Measurements from ENCODE around the gene RNU2-1.
"Not testable (repeated sequence)": the region's sequence is repeated elsewhere in the genome, so short reads cannot be mapped to it uniquely, and the experiment has no call there.

Gene RNU2-1

DNA sequence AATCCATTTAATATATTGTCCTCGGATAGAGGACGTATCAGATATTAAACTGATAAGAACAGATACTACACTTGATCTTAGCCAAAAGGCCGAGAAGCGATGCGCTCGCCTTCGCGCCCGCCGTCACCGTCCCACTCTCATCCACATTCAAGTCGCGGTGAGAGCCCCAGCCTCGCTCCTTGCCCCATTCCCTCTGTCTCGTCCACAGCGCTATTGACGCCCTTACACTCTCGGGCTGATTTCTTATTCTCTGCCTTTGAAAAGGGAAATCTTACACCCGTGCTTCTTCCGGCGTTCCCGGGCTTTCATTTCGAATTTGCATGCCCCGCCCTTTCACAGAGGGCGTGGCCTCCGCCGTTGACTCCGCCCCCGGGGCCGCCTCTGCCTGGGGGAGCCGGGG, at the start of gene RNU2-1:
TSS of gene RNU2-1 (minus strand) at position 101 of the 400 bp plus-strand sequence.
- not testable (repeated sequence) for DNase-seq

DNA sequence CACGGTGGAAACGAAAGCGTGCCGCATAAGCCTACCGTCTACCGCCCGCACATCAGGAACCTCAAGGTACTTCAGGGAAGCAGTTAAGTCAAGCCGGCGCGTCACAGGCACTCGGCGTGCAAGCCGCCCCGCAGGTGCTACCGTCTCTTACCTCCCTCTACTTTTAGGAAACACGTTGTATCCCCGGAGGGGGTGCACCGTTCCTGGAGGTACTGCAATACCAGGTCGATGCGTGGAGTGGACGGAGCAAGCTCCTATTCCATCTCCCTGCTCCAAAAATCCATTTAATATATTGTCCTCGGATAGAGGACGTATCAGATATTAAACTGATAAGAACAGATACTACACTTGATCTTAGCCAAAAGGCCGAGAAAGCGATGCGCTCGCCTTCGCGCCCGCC, 39.1 kb upstream of the RNU2-1 start:
- not testable (repeated sequence) for DNase-seq

DNA sequence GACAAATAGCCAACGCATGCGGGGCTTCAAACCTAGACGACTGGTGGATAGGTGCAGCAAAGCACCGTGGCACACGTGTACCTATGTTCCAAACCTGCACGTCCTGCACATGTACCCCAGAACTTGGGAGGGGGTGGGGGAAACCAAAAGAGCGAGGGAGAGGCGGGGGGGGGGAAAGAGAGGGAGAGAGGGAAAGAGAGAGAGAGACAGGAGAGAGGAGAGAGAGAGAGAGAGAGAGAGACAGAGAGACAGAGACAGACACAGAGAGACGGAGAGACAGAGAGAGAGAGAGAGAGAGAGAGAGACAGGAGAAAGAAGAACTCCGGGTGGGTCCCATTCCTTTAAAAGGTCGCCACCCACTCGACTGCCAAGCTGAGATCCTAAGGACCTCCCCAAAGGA, 38.7 kb upstream of the RNU2-1 start:
- DNase-seq: not testable (repeated sequence)

DNA sequence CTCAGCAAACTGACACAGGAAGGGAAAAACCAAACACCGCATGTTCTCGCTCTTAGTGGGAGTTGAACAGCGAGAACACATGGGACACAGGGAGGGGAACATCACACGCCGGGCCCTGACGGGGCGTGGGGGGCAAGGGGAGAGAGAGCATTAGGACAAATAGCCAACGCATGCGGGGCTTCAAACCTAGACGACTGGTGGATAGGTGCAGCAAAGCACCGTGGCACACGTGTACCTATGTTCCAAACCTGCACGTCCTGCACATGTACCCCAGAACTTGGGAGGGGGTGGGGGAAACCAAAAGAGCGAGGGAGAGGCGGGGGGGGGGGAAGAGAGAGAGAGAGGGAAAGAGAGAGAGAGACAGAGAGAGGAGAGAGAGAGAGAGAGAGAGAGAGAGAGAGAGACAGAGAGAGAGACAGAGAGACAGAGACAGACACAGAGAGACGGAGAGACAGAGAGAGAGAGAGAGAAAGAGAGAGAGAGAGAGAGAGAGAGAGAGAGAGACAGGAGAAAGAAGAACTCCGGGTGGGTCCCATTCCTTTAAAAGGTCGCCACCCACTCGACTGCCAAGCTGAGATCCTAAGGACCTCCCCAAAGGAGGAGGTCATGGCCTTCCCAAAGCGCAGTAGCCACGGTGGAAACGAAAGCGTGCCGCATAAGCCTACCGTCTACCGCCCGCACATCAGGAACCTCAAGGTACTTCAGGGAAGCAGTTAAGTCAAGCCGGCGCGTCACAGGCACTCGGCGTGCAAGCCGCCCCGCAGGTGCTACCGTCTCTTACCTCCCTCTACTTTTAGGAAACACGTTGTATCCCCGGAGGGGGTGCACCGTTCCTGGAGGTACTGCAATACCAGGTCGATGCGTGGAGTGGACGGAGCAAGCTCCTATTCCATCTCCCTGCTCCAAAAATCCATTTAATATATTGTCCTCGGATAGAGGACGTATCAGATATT, 37.1 kb upstream of the RNU2-1 start:
- not testable (repeated sequence) for DNase-seq

DNA sequence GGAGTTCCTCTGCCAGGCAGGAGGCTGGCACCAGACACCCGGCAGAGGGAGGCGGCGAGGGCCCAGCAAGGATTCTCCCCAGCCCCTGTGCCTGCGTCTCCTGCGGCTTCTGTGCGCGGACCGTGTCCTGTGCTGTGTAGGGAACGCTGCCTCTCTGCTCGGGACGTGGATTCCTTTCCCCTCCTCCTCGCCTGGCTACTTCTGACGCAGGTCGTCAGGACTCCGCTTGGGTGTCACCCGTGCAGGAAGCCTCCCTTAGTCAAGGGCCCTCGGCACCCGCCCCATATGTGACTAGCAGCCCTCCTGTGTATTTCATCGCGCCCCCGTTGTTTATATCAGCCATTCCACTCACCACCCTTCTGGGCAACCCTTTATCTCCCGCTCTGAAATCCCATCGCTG, 12.7 kb upstream of the RNU2-1 start:
- DNase-seq: not testable (repeated sequence)

DNA sequence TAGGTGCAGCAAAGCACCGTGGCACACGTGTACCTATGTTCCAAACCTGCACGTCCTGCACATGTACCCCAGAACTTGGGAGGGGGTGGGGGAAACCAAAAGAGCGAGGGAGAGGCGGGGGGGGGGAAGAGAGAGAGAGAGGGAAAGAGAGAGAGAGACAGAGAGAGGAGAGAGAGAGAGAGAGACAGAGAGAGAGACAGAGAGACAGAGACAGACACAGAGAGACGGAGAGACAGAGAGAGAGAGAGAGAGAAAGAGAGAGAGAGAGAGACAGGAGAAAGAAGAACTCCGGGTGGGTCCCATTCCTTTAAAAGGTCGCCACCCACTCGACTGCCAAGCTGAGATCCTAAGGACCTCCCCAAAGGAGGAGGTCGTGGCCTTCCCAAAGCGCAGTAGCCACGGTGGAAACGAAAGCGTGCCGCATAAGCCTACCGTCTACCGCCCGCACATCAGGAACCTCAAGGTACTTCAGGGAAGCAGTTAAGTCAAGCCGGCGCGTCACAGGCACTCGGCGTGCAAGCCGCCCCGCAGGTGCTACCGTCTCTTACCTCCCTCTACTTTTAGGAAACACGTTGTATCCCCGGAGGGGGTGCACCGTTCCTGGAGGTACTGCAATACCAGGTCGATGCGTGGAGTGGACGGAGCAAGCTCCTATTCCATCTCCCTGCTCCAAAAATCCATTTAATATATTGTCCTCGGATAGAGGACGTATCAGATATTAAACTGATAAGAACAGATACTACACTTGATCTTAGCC, 7.0 kb upstream of the RNU2-1 start:
- DNase-seq: not testable (repeated sequence)

DNA sequence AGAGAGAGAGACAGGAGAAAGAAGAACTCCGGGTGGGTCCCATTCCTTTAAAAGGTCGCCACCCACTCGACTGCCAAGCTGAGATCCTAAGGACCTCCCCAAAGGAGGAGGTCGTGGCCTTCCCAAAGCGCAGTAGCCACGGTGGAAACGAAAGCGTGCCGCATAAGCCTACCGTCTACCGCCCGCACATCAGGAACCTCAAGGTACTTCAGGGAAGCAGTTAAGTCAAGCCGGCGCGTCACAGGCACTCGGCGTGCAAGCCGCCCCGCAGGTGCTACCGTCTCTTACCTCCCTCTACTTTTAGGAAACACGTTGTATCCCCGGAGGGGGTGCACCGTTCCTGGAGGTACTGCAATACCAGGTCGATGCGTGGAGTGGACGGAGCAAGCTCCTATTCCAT, 5.8 kb upstream of the RNU2-1 start:
- DNase-seq: not testable (repeated sequence)

DNA sequence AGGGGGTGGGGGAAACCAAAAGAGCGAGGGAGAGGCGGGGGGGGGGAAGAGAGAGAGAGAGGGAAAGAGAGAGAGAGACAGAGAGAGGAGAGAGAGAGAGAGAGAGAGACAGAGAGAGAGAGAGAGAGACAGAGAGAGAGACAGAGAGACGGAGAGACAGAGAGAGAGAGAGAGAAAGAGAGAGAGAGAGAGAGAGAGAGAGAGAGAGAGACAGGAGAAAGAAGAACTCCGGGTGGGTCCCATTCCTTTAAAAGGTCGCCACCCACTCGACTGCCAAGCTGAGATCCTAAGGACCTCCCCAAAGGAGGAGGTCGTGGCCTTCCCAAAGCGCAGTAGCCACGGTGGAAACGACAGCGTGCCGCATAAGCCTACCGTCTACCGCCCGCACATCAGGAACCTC, 514 bp downstream of the RNU2-1 start:
- DNase-seq: not testable (repeated sequence)

DNA sequence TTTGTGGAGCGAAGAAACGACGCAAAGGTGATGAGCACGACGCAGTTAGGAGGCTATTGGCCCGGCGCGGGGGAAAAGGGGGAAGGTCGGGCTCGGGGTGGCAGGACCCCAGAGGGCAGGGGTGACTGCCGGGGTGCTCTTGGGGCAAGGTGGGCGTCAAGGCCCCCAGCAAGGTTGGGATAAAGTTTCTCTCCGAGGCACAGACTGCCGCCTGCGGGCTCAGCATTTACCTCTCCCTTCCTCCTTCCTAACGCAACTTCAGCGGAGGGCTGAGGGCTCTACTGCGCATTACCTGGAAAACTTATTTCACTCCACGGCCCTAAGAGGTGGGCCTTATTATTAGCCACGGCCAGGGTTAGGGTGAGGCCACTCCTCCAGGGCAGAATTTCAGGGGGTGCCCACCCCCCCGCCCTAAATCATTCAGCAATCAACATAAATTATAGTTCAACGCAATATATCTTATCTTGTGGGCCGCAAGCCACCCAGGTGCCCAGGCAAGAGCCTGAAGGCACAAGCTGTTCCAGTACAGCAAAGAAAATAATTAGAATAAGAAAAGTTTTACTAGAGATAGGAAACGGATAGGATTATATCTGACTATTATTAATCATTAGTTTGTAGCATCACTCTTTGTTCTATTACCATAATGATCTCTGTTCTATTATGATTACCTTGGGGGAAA, 1.6 kb downstream of the RNU2-1 start:
- DNase-seq: not testable (repeated sequence)

DNA sequence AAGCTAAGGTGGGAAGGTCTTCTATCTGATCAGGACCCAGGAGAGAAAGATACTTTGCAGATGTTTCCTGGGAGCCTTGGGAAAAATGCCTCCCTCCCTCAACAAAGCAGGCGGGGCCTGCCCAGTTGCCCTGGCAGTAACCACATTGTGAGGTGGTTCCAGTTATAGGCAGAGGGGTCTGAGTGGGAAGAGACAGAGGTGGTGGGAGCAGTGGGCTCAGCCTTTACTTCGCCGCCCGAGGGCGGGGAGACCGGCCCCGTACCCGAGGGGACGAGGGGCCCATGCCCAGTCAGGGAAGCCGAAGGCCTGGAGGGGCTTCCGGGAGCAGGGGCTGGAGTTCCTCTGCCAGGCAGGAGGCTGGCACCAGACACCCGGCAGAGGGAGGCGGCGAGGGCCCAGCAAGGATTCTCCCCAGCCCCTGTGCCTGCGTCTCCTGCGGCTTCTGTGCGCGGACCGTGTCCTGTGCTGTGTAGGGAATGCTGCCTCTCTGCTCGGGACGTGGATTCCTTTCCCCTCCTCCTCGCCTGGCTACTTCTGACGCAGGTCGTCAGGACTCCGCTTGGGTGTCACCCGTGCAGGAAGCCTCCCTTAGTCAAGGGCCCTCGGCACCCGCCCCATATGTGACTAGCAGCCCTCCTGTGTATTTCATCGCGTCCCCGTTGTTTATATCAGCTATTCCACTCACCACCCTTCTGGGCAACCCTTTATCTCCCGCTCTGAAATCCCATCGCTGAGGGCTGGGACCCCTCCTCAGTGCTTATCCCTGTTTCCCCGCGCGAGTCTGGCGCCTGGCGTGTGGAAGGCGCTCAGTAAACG, 2.4 kb downstream of the RNU2-1 start:
- not testable (repeated sequence) for DNase-seq

DNA sequence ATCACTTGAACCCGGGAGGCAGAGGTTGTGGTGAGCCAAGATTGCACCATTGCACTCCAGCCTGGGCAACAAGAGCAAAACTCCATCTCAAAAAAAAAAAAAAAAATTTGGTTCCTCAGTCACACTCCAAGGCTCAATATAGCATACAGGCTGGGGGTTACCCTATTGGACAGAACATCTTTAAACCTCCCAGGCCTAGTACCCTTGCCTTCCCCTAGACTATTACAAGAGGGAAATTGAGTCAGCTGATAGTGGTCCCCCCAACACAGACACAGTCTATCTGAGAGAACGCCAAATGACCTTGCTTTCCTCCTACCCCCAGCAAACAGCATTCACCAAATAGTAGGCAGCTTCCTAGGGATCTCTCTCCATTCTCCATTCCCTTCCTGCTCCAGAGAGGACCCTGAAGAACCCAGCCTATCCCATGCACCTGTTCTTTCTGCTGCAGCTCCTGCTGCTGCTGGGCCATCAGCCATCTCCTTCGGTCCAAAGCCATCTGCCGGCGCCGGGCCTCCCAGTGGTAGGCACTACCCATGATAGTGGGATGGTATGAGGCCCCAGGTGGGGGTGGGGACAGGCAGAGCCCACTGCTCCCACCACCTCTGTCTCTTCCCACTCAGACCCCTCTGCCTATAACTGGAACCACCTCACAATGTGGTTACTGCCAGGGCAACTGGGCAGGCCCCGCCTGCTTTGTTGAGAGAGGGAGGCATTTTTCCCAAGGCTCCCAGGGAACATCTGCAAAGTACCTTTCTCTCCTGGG, 5.6 kb downstream of the RNU2-1 start, which contains the start of gene CCDC200:
TSS of gene CCDC200 (minus strand) at position 604 of the 763 bp plus-strand sequence. CDS start at position 535, 69 bp downstream.
- not testable (repeated sequence) for DNase-seq

DNA sequence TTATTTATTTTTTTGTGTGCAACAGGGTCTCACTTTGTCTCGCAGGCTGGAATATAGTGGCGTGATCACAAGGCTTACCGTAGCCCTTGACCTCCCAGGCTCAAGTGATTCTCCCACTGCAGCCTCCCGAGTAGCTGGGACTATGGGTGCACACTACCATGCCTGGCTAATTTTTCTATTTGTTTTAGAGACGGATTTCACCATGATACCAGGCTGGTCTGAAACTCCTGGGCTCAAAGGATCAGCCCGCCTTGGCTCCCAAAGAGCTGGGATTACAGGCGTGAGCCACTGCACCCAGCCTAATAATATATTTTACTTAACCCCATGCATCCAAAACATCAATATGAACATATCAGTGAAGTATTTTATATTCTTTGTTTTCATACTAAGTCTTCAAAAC, 7.4 kb downstream of the RNU2-1 start:
- no peak for DNase-seq

DNA sequence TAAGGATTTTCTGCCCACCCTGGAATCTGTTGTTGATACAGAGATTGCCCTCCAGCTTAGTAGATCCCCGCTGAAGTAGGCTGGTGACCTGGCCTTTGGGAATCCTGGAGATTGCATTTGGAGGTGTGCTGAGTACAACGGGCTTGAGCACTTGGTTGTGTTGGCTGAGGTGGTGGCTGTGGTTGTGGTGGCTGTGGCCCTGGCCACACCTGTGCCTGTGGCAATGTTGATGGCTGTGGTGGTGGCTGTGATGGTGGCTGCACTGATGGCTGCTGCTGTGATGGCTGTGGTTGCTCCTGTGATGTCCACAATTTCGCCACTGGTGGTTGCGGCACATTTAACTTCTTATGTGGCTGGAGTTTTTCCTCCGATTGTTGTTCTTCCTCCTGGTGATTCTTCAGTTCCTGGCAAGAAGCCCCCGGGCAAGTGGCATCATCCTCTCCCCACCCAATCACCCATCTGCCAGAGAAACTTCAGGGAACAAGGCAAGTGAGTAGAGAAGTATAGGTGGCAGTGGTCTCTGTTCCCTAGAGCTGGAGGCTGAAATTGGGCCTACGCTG, 9.6 kb downstream of the RNU2-1 start:
- no peak for DNase-seq

DNA sequence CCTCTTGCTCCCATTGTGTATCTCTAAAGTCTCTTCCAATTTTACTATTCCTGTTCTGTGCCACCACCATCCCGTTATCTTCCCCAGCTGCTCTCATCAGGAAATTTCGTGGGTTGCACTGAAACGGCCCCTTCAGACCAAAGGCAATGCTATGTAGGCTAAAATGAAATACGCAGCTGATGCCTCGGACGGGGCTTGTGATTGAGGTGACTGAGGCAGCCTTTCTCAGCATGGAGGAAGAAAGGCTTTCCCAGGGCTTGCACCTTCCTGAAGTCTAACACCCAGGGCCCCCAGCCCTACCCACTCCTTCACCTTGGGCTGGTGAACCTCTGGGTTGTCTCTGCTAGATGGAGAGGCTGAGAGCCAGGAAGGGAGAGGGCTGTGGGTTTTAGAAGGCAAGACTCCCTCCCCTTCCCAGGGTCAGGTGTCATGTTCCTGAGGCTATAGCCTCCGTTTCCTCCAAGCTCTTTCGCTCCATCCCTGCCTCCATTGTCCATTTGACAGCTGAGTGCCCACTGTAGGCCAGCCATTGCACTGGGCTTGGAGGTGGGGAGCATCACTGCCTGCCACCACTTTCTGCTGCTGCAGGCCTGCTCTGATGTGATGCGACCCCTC, 13.2 kb downstream of the RNU2-1 start:
- no peak for DNase-seq

DNA sequence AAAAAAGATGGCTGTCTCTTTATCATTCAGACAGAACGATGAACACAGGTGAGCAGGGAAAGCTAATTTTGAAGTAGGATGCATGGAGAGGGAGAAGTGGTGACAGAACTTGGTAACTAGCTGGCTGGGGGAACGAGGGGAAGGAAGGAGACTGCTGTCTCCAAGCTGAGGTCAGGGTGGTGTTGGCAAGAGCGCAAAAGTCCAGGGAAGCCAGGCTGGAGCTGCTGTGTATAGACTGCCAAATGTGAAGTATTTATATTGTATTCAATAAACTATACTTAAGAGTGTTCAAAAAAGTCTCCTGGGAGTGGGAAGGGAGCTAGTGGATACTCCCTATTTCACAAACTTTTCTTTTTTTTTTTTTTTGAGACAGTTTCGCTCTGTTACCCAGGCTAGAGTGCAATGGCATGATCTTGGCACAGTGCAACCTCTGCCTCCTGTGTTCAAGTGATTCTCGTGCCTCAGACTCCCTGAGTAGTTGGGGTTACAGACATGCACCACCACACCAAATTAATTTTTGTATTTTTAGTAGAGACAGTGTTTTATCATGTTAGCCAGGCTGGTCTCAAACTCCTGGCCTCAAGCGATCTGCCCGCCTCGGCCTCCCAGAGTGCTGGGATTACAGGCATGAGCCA, 13.9 kb downstream of the RNU2-1 start:
- DNase-seq: no peak

DNA sequence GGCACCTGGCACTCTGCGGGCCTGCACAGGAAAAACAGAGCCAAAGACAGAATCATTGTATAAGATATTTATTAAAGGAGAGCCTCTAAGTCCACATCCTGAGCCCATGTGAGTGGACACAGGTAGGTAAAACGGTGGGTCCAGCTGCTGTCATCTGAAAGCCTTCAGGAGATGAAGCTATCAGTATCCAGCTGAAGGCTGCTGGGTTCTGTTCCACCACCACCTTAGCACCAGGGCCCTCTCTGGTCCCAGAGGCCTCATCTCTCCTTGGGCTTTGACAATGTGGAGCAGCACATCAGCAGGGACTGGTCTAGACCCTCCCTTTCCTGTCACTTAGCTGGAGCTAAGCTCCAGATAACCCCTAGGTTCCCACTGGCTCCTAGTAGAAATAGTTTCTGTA, 14.8 kb downstream of the RNU2-1 start:
- no peak for DNase-seq

DNA sequence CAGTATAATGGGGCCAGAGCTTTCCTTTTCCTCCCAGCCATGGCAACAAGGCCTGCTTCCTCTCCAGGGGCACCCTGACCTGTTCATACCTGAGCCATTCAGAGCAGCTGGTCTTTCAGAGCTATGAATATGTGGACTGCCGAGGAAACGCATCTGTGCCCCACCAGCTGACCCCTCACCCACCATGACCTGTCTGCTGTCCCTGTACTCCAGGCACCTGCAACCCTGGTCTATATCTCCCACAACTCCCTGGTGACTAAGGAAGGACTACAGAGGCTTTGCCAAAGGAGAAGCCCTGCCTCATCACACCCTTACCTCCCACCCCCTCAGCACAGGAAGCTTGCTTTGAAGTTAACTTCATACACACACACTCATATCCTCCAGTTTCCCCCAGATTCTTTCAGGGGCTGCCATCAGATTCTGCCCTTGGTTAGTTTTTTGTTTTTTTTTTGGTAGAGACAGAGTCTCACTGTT, 16.1 kb downstream of the RNU2-1 start:
- DNase-seq: no peak

DNA sequence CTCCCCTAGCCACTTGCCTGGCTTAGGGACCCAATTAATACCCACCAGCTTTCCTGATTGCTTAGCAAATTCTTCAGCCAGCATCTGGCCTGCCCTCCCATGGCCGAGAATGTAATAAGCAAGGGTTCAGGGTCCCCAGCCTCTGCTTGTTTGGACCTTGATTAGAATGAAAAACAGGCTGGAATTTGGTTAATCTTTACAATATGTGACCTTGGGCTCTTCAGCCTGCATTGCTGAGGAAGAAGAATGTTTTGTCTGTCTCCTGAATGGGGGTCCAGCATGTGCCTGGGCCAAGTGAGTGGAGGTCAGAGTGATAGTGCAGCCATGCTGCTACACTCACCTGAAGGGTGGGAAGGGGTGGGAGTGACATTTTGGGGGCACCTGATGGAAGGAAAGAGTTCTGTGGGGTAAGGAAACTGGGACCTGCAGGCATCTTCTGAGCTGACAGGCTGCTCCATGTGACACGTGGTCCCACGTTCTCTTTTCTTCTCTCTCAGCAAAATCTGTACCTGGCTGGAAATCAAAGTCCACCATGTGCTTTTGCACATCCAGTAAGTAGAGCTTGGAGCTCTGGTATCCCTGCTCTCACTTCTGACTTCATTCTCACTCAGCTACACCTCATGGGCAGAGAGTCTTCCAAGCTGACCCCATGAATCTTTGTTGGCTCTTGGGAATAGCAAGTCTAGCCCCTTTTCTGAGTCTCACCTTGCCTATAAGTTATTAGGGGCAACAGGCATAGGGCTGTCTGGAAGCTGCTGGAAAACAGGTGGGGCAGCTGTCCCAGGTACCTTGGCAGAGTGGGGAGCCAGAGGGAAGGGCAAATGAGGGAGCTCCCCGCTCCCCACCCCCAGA, 16.8 kb downstream of the RNU2-1 start:
- no peak for DNase-seq

DNA sequence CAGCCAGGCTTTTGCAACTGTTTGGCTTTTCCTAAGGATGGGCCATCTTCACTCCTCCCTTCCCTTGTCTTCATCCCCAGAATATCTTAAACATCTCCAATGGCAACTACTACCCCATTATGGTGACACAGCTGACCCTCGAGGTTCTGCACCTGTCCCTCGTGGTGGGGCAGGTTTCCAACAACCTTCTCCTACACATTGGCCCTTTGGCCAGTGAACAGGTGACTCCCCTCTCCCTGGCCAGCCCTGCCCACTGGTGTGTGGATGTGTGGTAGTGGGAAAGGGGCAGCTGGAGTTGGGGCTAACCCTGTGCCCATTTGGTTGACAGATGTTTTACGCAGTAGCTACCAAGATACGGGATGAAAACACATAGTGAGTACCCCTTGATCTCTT, 17.4 kb downstream of the RNU2-1 start:
- no peak for DNase-seq
